K562 (cell line): ENCODE measurements around the gene SYT13. TPM values are rescaled to one million over a fixed set of nuclear protein-coding genes. Genes with fewer than 3 reads are reported as not detected.
A peak's percentile ranks its signal among the peaks of the same experiment; 100 is the strongest.

ENCODE experiments used
- CXXC5 ChIP-seq: fragments of 250-450 bp; sonication (Bioruptor Pico); IDR thresholded peaks from 2 replicates; pipeline ENCODE4 v1.8.0; 2022; ENCODE audit warnings: inconsistent platforms, mild to moderate bottlenecking, moderate library complexity
- ELF1 ChIP-seq: fragments of 200-800 bp; sonication (Bioruptor generic); IDR thresholded peaks from 2 replicates; pipeline ENCODE4 v1.6.1; 2016; ENCODE audit warnings: missing genetic modification characterization, missing compliant biosample characterization
- HCFC1 ChIP-seq: IDR thresholded peaks from 2 replicates; pipeline ENCODE4 v1.6.1; 2012; ENCODE audit warnings: low read depth, low read length, improper control_type of control experiment
- HMGXB4 ChIP-seq: sonication (generic); formaldehyde crosslinking; IDR thresholded peaks from 2 replicates; pipeline ENCODE4 v1.8.1; 2023; ENCODE audit warnings: mild to moderate bottlenecking, missing genetic modification reagents
- HNRNPH1 ChIP-seq: fragments of 200-400 bp; formaldehyde crosslinking; optimal IDR thresholded peaks from 2 replicates; pipeline ENCODE3; 2017; ENCODE audit warnings: low read depth, mild to moderate bottlenecking, low read length, moderate library complexity
- SAP30 ChIP-seq: fragments of 200-600 bp; sonication (generic); IDR thresholded peaks from 2 replicates; pipeline ENCODE4 v1.6.1; 2012; ENCODE audit warnings: borderline replicate concordance, low read depth, mild to moderate bottlenecking, moderate library complexity, low read length, control low read depth, inconsistent platforms; ENCODE audit not compliant: insufficient read depth, poor library complexity, severe bottlenecking
- SMARCE1 ChIP-seq: fragments of 450-650 bp; IDR thresholded peaks from 2 replicates; pipeline ENCODE4 v1.7.1; 2016; ENCODE audit warnings: mild to moderate bottlenecking
- ZNF239 ChIP-seq: fragments of 250-450 bp; sonication (Bioruptor Pico); IDR thresholded peaks from 2 replicates; pipeline ENCODE4 v1.4.0; 2020; ENCODE audit warnings: mild to moderate bottlenecking
- ZNF354B ChIP-seq: fragments of 250-450 bp; sonication (Bioruptor Pico); IDR thresholded peaks from 2 replicates; pipeline ENCODE4 v1.4.0; 2020
- ZNF384 ChIP-seq: IDR thresholded peaks from 2 replicates; pipeline ENCODE4 v1.6.1; 2012; ENCODE audit warnings: low read depth, low read length, improper control_type of control experiment
- ZNF507 ChIP-seq: conservative IDR thresholded peaks from 2 replicates; pipeline ENCODE4 v1.6.1; 2017; ENCODE audit warnings: missing genetic modification characterization, missing compliant biosample characterization
- ZNF699 ChIP-seq: fragments of 250-450 bp; sonication (Bioruptor Pico); IDR thresholded peaks from 2 replicates; pipeline ENCODE4 v1.8.0; 2021; ENCODE audit warnings: mild to moderate bottlenecking, moderate library complexity; ENCODE audit not compliant: insufficient replicate concordance
- ZNF766 ChIP-seq: fragments of 200-800 bp; sonication (Bioruptor generic); conservative IDR thresholded peaks from 2 replicates; pipeline ENCODE4 v1.6.1; 2016; ENCODE audit warnings: missing genetic modification characterization, missing compliant biosample characterization
- polyA plus RNA-seq, 8 experiments: library from polyadenylated mRNA; depleted of rRNA in 4 of 8; stranded (reverse) in 5 of 8; unstranded in 3 of 8; fragments of >200 nt; fragmentation: Nextera tagmentation in 2 of 8; fragmentation: Illumina TruSeq in 1 of 8; extraction: Ambion mirVana in 2 of 8; extraction: Trizol in 1 of 8; gene quantifications; 2 replicates each; pipeline versions ENCODE4 v1.2.1 to v1.2.3, GENCODE V29; 2011 to 2014; ENCODE audit warnings: inconsistent platforms in 1 of 8, missing spikeins in 1 of 8
- total RNA-seq, 7 experiments: library from RNA; depleted of rRNA in 6 of 7; stranded (reverse); fragments of >200 nt in 6 of 7; fragmentation: Illumina TruSeq in 2 of 7; extraction: Trizol in 2 of 7; gene quantifications; 2 replicates each; pipeline versions ENCODE4 v1.2.1 to v1.2.3, GENCODE V29; 2011 to 2021; ENCODE audit warnings: low replicate concordance in 1 of 7
- TF ChIP-seq, protein P1 (sequence below): fragments of 450-650 bp; IDR thresholded peaks from 2 replicates; pipeline ENCODE4 v1.7.1; 2018; ENCODE audit warnings: mild to moderate bottlenecking, low read depth; ENCODE audit not compliant: partially characterized antibody
- TF ChIP-seq, protein P2 (sequence below): fragments of 250-450 bp; sonication (Bioruptor Pico); IDR thresholded peaks from 2 replicates; pipeline ENCODE4 v1.8.0; 2022; ENCODE audit warnings: inconsistent platforms, mild to moderate bottlenecking, moderate library complexity, borderline replicate concordance
- TF ChIP-seq, protein P3 (sequence below), 2 experiments: IDR thresholded peaks; 2 replicates each; pipeline ENCODE4 v1.6.1; 2012; ENCODE audit warnings: improper control_type of control experiment in 2 of 2, low read depth in 2 of 2, low read length in 2 of 2, borderline replicate concordance in 1 of 2

The SYT13 gene
- total and polyA plus RNA-seq, 9 of the 15 experiments (the other 6 are each of a cell fraction or from before 2014, with no cell fraction given): under 0.01 to 0.13 (median 0.08) TPM; not detected in 2

DNA sequence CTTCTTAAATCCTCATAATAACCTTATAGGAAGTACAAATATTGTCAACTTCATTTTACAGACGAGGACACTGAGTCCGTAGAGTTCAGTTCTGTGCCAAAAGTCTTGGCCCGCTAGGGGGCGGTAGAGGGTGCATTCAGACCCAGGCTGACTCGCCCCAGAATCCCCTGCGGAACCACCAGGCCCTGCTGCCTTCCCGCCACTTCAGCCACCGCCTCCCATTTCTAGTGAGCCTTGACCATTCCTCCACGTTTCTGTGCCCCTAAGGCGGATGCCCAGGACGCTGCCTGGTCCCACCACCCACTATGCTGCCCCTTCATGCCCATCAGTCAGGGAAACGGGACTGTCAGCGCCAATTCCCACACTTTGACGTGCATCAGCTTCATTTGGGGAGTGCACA lies 19.1 kb downstream of the SYT13 start (continued):
- TF ChIP-seq, protein P1, sequence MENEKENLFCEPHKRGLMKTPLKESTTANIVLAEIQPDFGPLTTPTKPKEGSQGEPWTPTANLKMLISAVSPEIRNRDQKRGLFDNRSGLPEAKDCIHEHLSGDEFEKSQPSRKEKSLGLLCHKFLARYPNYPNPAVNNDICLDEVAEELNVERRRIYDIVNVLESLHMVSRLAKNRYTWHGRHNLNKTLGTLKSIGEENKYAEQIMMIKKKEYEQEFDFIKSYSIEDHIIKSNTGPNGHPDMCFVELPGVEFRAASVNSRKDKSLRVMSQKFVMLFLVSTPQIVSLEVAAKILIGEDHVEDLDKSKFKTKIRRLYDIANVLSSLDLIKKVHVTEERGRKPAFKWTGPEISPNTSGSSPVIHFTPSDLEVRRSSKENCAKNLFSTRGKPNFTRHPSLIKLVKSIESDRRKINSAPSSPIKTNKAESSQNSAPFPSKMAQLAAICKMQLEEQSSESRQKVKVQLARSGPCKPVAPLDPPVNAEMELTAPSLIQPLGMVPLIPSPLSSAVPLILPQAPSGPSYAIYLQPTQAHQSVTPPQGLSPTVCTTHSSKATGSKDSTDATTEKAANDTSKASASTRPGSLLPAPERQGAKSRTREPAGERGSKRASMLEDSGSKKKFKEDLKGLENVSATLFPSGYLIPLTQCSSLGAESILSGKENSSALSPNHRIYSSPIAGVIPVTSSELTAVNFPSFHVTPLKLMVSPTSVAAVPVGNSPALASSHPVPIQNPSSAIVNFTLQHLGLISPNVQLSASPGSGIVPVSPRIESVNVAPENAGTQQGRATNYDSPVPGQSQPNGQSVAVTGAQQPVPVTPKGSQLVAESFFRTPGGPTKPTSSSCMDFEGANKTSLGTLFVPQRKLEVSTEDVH: no peak
- TF ChIP-seq ZNF384 (no peak), HMGXB4 (CRISPR knock-in tag) (no peak), ZNF699 (no peak), HNRNPH1 (no peak), ELF1 (tag) (no peak), ZNF766 (CRISPR knock-in tag) (no peak), HCFC1 (no peak), ZNF507 (tag) (no peak), SAP30 (no peak), CXXC5 (CRISPR knock-in tag) (peak; percentile 93), ZNF354B (CRISPR knock-in tag) (no peak), ZNF239 (no peak), SMARCE1 (no peak)
- TF ChIP-seq, protein P2, sequence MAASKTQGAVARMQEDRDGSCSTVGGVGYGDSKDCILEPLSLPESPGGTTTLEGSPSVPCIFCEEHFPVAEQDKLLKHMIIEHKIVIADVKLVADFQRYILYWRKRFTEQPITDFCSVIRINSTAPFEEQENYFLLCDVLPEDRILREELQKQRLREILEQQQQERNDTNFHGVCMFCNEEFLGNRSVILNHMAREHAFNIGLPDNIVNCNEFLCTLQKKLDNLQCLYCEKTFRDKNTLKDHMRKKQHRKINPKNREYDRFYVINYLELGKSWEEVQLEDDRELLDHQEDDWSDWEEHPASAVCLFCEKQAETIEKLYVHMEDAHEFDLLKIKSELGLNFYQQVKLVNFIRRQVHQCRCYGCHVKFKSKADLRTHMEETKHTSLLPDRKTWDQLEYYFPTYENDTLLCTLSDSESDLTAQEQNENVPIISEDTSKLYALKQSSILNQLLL: no peak
- TF ChIP-seq, protein P3, sequence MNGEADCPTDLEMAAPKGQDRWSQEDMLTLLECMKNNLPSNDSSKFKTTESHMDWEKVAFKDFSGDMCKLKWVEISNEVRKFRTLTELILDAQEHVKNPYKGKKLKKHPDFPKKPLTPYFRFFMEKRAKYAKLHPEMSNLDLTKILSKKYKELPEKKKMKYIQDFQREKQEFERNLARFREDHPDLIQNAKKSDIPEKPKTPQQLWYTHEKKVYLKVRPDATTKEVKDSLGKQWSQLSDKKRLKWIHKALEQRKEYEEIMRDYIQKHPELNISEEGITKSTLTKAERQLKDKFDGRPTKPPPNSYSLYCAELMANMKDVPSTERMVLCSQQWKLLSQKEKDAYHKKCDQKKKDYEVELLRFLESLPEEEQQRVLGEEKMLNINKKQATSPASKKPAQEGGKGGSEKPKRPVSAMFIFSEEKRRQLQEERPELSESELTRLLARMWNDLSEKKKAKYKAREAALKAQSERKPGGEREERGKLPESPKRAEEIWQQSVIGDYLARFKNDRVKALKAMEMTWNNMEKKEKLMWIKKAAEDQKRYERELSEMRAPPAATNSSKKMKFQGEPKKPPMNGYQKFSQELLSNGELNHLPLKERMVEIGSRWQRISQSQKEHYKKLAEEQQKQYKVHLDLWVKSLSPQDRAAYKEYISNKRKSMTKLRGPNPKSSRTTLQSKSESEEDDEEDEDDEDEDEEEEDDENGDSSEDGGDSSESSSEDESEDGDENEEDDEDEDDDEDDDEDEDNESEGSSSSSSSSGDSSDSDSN (IDR thresholded peaks at IDR 0.05; ENCODE audit: borderline replicate concordance in 1 of 2, low read depth in 2 of 2, low read length in 2 of 2): no peak
